Caki2 (cell line): ENCODE data around the gene PSME3. TPM values are rescaled to one million over a fixed set of nuclear protein-coding genes. Genes with fewer than 3 reads are reported as not detected.

Experiments
- DNase-seq: peaks from one replicate; pipeline ENCODE4 v3.0.0-alpha.2; 2015; ENCODE audit warnings: low read depth
- in situ Hi-C: cut with HindIII; loops from 2 replicates; pipeline ENCODE4 v1.10.0; 2016; ENCODE audit warnings: low sequenced_read_pairs, low pct_unique_long_range_greater_than_20kb, mixed read lengths
- total RNA-seq: library from RNA; depleted of rRNA; stranded (reverse); fragments of >200 nt; shearing (Covaris generic); gene quantifications from 2 replicates; pipeline ENCODE4 v1.2.3, GENCODE V29; 2014; ENCODE audit warnings: low replicate concordance

The PSME3 gene
- total RNA-seq, 1 experiment from 2014 or later = 83.1 TPM

DNA sequence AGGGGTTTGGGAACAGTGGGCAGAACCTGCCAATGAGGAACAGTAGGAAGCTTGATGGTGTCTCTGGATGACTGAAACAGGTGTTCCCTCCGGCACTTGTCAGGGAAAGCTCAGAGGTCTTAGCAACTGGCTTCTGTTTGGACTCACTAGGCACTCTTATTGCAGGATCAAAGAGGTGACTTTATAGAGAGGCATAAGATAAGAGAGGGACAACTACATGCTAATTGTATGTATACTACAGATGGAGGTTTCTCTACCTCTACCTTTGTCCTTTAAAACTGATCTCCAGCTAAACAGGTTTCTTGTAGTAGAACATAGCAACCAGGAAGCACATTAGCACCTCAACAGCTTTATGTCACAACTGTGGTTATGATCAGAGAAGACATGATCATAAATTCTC, 26.9 kb upstream of the PSME3 start:
- no peak for DNase-seq

DNA sequence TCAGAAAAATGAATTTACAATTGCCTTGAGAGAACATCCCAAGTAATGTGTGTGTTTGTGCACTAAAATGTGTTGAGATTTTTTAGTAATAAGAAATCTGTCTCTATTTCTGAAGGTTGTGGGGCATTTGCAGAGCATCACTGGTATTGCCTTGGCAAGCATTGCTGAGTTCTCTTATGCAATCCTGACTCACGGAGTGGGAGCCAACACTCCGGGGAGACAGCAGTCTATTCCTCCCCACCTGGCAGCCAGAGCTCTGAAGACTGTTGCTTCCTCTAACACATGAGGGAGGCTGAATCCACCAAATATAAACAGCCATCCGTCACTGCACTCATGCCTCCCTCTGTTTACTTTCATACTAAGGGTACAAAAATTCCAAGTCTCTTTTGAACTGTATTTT, 23.9 kb upstream of the PSME3 start:
- in situ Hi-C loops = no loop called here
- no peak for DNase-seq

More for the DNA sequence above, 26.9 kb upstream of the PSME3 start:
- in situ Hi-C loops = no loop called here

DNA sequence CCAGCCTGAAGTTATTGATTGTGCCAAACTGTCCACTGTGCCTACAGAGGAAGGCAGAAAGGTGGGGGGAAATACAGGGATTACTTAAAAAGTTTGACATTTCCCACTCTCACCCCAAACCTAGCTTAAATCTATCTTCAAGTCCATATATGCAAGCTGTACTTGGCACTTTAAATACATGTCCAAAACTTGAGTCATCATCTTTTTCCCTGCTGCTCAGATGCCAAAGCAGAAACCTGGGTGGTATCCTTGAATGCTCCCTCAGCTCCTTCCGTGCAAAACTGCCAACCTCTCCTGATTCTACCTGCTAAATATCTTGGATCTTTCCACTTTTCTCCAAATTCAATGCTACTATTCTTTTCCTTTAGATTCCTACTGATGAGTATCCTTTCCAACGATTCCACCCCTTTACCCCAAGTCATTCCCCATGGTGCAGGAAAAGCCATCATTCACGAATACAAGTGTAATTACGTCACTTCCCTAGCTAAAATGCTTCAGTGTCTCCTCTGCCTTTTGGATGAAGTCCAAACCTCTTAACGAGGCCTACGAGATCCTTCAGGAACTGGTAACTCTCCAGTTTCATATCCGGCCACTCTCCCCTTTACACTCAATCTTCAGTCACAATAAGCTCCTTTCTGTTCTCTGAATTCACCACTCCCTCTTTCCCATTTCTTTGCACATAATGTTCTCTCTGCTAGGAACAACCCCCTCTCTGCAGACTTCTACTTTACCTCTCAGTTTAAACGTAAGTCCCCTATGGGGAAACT, 18.4 kb upstream of the PSME3 start:
- in situ Hi-C loops = no loop called here
- DNase-seq = no peak

DNA sequence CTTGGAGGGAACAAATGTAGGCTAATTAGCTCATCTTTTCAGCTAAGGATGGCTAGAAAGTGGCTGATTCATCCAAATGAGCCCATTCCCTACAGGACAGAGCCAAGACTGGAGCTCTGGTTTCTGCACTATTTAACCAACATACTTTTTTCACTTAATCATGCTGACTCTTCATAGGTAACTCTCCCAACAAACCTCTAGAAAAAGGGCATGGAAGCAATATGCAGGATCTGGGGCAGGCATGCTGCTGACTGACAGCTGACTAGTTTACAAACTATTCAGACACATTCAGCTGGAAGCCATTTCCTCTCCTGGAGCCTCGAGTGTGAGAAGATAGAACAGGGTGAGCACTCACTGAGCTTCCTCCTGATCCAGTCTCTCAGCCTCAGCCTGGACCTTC, 15.3 kb upstream of the PSME3 start:
- in situ Hi-C loops = no loop called here
- no peak for DNase-seq

DNA sequence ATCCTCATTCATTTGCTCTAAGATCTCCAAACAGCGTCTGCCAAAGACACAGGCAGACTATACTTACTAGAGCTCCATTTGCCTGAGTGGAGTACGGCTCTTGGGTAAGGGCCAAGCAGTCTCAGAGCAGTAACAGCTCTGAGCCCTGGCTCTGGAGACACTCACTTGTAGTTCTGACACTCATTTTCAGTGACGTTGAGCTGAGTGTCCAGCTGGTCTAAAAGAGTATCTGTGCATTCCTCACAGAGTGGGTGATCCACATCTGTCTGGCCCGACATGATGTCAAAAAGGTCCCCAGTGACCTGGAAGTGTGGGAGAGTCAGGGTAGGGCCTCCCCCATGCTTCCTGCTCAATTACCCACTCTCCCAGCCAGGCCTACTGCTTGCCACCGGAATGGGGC, 14.8 kb upstream of the PSME3 start:
- no peak for DNase-seq
- in situ Hi-C loops = no loop called here

DNA sequence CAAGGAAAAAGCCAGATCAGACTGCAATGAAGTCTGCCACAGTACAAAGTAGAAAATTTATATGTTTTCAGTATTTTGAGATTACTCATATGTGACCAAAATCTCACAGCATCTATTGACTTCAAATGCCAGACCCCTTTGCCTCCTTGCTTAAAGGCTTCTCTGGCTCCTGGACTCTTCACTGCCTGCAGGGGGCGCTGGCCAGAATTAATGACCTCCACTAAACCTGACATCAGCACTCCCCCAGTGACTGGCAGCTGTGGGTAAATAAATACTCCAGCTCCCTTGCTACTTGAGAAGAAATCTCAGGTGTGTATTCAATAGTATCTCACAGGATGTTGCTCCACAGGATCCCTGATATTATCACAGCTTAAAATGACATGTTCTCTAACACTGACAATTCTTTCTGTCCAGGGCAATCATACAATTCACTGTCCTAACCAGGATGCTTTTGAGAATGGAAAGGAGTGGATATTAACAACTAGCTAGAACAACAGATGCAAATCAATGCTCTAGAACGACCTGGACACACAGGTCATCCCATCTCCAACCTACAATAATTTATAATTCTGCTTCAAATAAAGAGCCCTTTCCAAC, 13.2 kb upstream of the PSME3 start:
- in situ Hi-C loops = no loop called here
- DNase-seq = no peak

DNA sequence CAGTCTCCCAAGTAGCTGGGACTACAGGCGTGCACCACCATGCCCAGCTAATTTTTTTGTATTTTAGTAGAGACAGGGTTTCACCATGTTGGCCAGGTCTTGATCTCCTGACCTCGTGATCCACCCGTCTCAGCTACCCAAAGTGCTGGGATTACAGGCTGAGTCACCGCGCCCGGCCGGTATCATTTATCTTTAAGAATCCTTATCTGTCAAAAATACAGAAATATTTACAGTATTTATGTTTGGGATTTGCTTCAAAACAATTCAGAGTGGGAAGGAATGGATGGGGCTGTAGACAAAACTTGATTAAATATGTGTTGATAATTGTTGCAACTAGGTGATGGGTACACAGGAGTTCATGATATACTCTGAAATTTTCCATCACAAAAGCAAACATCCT, 12.0 kb upstream of the PSME3 start:
- in situ Hi-C loops = no loop called here
- no peak for DNase-seq

DNA sequence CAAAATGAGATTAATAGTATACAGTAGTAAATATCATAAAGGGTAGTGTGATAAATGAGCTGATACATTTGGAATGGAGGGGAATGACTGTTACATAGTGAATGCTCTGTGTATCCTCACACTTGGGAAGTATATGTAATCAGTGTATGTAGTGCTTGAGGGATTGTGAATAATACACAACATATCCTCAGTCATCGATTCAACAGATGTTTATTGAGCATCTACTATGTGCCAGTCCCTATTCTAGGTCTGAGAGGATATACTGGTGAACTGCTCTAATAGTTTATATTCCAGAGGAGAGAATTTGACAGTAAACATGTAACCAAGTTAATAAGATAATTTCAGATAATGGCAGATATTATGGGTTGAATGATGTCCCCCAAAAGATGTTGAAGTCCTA, 5.7 kb upstream of the PSME3 start:
- DNase-seq = no peak
- in situ Hi-C loops = no loop called here

DNA sequence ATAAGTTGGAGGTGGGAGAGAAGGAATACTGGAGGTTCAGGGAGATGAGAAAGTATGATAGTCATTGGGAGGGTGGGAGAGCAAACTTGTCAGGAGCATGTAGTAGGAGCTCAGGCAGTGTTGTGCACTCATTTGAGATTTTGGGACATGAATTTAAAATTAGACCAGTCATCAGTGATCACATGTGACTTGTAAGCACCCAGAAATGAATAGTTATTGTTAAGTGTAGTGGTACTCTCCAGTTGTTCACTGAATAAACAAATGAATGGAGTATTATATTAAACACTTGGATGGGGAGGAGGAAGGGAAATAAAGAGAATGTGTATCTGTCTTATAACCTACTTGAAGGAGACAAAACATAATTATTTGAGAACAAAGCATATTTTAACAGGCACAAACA, 2.2 kb upstream of the PSME3 start:
- in situ Hi-C loops = no loop called here
- DNase-seq = no peak

DNA sequence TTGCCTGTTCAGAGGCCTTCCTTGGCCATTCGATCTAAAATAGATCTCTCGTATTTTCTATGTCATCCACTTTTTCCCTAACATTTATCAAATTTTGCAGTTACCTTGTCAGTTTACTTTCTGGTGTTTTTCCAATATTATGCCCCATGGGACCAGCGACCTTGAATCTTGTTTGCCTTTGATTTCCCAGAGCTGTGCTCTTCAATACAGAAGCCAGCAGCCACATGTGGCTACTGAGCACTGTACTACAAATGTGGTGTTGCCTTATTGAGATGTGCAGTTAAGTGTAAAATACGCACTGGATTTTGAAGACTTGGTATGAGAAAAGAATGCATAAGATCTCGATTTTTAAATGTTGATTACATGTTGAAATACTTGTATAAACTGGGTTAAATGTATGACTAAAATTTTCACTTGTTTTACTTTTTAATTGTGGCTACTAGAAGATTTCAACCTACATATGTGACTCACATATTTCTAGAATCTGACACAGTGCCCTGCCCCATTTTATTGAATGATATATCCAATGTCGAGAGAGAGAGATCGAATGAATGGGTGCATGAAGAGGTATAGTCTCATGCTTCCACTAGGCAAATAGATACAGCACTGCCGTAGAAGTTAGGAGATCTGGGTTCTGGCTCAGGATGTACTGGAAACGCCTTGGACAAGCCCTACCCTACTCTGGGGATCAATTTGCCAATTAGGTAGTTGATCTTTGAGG, 824 bp upstream of the PSME3 start:
- in situ Hi-C loops = no loop called here
- no peak for DNase-seq

DNA sequence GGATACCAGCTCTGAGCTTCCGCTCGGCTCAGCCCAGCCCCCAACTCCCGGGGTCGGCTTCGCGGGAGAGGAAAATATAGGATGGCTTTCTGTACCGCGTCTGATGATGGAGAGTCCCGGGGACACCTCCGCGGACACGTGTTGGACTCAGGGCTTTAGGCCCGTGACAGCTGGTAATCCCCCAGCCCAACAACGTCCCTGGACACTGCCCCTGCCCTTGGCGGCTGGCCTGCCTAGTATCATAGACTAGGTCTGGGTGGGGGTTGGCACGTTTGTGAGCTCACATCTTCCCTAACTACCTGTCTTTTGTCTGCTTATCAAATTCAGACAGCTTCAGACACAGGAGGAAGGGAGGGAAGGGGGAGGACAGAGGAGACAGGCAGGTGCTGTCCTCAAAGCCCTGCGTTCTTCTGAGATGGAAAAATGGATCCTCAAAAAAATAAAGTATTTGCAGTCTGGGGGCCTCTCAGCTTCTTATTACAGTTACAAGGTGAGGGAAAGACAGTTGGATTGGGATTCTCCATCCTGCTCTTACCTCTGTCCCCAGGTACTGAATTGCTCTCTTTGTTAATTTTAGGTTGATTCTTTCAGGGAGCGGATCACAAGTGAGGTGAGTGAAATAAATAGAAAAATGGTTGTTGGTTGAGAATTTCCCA, 698 bp downstream of the PSME3 start:
- DNase-seq = no peak
- in situ Hi-C loops = no loop called here

DNA sequence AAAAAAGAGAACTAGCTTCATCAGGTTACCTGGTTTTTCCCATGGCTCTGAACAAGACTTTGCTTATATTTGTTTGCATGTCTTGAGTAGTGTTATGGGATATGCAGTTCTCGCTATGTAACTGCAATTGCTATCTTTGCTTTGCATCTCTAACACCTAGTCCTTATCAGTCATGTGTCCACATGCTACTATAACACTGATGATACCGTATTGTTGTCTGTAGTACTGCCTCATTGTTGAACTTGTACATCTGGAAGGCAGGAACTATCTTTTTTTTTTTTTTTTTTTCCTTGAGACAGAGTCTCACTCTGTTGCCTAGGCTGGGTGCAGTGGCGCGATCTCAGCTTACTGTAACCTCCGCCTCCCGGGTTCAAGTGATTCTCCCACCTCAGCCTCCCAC, 2.5 kb downstream of the PSME3 start:
- no peak for DNase-seq
- in situ Hi-C loops = no loop called here

DNA sequence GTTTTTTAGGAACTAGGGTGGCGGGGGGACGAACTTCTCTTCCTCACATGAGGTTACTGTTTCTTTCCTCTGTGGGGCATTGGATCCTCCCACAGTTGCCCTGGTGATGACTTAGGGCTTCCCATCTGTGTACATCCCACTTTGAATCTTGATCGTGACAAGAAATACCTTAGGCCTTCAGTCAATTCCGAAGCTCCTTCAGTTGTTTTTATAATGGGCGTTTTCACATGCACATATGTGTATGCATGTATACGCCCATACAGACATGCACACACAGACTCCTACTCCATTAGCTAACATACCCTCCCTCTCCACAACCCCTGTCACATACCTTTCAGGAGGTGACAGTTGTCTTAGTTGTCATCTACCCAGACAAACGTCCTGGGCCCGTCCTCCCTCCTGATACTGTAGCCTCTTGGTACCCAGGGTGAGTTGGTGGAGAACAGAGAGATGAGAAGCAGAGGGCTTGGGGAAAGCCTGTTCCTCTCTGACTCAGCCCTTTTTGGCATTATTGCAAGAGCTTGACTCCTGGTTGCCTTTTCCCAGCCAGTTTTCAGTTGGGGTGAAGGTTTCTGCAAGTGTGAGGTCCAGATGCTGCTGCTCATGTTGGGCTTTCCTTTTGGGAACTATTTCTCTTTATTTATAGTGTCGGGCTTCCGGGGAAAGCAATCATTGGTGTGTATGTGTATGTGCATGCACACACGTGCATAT, 8.9 kb downstream of the PSME3 start:
- in situ Hi-C loops = no loop called here
- DNase-seq = no peak

DNA sequence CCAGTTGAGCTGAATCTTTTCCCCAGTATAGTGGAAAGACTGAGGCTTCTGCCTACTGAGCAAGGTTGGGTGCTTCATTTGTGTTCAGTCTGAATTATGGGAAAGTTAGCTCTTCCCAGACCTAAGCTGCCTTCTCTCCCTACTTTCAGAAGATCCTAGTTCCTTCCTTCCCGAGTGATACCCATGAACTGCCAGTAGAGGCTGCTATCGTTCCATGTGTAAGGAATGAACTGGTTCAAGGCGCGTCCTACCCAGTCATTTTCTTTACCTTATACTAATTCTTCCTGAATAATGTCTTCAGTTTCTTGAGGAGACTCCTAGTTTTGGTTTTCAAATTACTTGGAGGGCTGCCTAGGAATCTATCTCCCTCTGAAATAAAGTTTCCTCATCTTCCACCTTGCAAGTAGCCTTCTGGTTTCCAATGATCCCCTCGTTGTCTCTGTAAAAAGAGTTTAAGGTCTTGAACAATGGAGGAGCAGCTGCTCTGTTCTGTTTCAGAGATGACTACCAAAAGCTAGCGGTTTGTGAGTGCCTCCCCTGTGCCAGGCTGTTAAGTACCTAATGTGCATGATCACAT, 10.2 kb downstream of the PSME3 start:
- DNase-seq = peak; percentile 69
- in situ Hi-C loops = no loop called here

DNA sequence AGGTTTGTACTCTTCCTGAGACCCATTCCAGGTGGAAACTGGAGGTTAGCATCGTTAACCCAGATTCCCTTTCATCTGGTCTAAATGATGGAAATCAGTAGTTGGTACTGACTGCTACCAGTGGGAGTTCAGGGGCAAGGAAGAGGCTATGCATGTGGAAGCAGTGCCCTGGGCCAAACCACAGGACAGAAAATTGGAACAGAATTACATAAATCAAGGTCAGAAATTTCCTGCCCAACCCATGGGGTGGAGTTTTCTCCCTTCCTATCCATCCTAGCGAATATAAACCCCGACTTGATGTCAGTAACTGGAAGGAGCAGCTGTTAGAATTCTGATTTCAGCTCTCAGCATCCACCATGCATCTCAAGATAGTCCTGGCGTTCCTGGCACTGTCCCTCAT, 11.1 kb downstream of the PSME3 start, which contains the start of gene AOC2:
AOC2 (plus strand) TSS at position 310 of the 400 bp plus-strand sequence; CDS start at position 357, 47 bp downstream.
- no peak for DNase-seq
- in situ Hi-C loops = no loop called here

DNA sequence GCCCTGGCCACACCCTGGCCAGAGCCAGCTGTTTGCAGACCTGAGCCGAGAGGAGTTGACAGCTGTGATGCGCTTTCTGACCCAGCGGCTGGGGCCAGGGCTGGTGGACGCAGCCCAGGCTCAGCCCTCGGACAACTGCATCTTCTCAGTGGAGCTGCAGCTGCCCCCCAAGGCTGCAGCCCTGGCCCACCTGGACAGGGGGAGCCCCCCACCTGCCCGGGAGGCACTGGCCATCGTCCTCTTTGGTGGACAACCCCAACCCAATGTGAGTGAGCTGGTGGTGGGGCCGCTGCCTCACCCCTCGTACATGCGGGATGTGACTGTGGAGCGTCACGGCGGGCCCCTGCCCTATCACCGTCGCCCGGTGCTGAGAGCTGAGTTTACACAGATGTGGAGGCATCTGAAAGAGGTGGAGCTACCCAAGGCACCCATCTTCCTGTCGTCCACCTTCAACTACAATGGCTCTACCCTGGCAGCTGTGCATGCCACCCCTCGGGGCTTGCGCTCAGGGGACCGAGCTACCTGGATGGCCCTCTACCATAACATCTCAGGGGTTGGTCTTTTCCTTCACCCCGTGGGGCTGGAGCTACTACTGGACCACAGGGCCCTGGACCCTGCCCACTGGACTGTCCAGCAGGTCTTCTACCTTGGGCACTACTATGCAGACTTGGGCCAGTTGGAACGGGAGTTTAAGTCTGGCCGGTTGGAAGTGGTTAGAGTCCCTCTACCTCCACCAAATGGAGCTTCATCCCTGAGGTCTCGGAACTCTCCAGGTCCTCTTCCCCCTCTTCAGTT, 11.8 kb downstream of the PSME3 start:
- in situ Hi-C loops = no loop called here
- DNase-seq = no peak

DNA sequence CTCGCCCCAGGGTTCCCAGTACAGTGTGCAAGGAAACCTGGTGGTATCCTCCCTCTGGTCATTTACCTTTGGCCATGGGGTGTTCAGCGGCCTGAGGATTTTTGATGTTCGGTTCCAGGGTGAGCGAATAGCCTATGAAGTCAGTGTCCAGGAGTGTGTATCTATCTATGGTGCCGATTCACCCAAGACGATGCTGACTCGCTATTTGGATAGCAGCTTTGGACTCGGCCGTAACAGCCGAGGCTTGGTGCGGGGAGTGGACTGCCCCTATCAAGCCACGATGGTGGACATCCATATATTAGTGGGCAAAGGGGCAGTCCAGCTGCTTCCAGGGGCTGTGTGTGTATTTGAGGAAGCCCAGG, 12.3 kb downstream of the PSME3 start:
- in situ Hi-C loops = no loop called here
- DNase-seq = no peak
